Measurements from ENCODE around the gene TBC1D16.

Gene TBC1D16

GRCh38 chr17:79984877-79985276, 50.8 kb downstream of the TBC1D16 start:
- H3K4me1 ChIP-seq (ENCODE audit: control insufficient read depth in 1 of 2, insufficient read depth in 1 of 2, low read depth in 1 of 2, low read length in 1 of 2): no peaks in the 10 kb centered on the region
- no peaks in the 10 kb centered on the region for H3K36me3 ChIP-seq
- H3K9me3 ChIP-seq: no peaks in the 10 kb centered on the region
- H3K4me3 ChIP-seq (ENCODE audit: low read depth in 1 of 2, low read length in 1 of 2): no peak overlapping the region
- peaks cover 52% of the 10 kb centered on the region for H3K27me3 ChIP-seq
- H3K27ac ChIP-seq: no peak overlapping the region
- no peak for TF ChIP-seq CTCF (IDR thresholded peaks at IDR 0.05)

GRCh38 chr17:79984045-79984840, 51.4 kb downstream of the TBC1D16 start:
- H3K27ac ChIP-seq: no peak overlapping the region
- H3K27me3 ChIP-seq: peaks cover 46% of the 10 kb centered on the region
- no peak overlapping the region for H3K4me3 ChIP-seq (ENCODE audit: low read depth in 1 of 2, low read length in 1 of 2)
- no peaks in the 10 kb centered on the region for H3K4me1 ChIP-seq (ENCODE audit: control insufficient read depth in 1 of 2, insufficient read depth in 1 of 2, low read depth in 1 of 2, low read length in 1 of 2)
- no peak for TF ChIP-seq CTCF (IDR thresholded peaks at IDR 0.05)
- H3K9me3 ChIP-seq: no peaks in the 10 kb centered on the region
- H3K36me3 ChIP-seq: no peaks in the 10 kb centered on the region

GRCh38 chr17:79983456-79983855, 52.2 kb downstream of the TBC1D16 start:
- Histone ChIP-seq H3K36me3 (no peaks in the 10 kb centered on the region), H3K27me3 (peaks cover 38% of the 10 kb centered on the region), H3K4me1 (ENCODE audit: control insufficient read depth in 1 of 2, insufficient read depth in 1 of 2, low read depth in 1 of 2, low read length in 1 of 2) (no peaks in the 10 kb centered on the region), H3K4me3 (ENCODE audit: low read depth in 1 of 2, low read length in 1 of 2) (no peak overlapping the region), H3K27ac (no peak overlapping the region), H3K9me3 (no peaks in the 10 kb centered on the region)
- TF ChIP-seq CTCF (IDR thresholded peaks at IDR 0.05): no peak

GRCh38 chr17:79982986-79983385, 52.7 kb downstream of the TBC1D16 start:
- H3K4me3 ChIP-seq (ENCODE audit: low read depth in 1 of 2, low read length in 1 of 2): no peak overlapping the region
- H3K4me1 ChIP-seq (ENCODE audit: control insufficient read depth in 1 of 2, insufficient read depth in 1 of 2, low read depth in 1 of 2, low read length in 1 of 2): no peaks in the 10 kb centered on the region
- no peak for TF ChIP-seq CTCF (IDR thresholded peaks at IDR 0.05)
- peaks cover 34% of the 10 kb centered on the region for H3K27me3 ChIP-seq
- no peaks in the 10 kb centered on the region for H3K9me3 ChIP-seq
- H3K27ac ChIP-seq: no peak overlapping the region
- H3K36me3 ChIP-seq: no peaks in the 10 kb centered on the region

- Histone ChIP-seq H3K4me3 (ENCODE audit: low read depth in 1 of 2, low read length in 1 of 2) (no peak overlapping the region), H3K27ac (no peak overlapping the region), H3K4me1 (ENCODE audit: control insufficient read depth in 1 of 2, insufficient read depth in 1 of 2, low read depth in 1 of 2, low read length in 1 of 2) (no peaks in the 10 kb centered on the region), H3K27me3 (peaks cover 20% of the 10 kb centered on the region), H3K9me3 (no peaks in the 10 kb centered on the region), H3K36me3 (no peaks in the 10 kb centered on the region)
- no peak for TF ChIP-seq CTCF (IDR thresholded peaks at IDR 0.05)
These were observed 54.0 kb downstream of the TBC1D16 start for GRCh38 chr17:79981661-79982101.
